DOHH2 (cell line): ENCODE measurements around the gene WDR48.

ENCODE experiments used
- CTCF ChIP-seq: fragments of 200-600 bp; sonication (generic); IDR thresholded peaks from one replicate; pipeline ENCODE4 v1.5.1; 2014; ENCODE audit warnings: antibody characterized with exemption, mild to moderate bottlenecking, low read depth, low read length; ENCODE audit not compliant: poor library complexity, severe bottlenecking
- EZH2phosphoT487 ChIP-seq: fragments of 200-600 bp; sonication (generic); IDR thresholded peaks from 2 replicates; pipeline ENCODE4 v1.6.1; 2017; ENCODE audit warnings: borderline replicate concordance, mild to moderate bottlenecking, antibody characterized with exemption, low read length, moderate library complexity, mixed read lengths

- TF ChIP-seq CTCF (no peak), EZH2phosphoT487 (no peak)
These were observed 50.9 kb downstream of the WDR48 start for GRCh38 chr3:39102504-39103323.
